ENCODE data around the gene FGF13. TPM values are rescaled to one million over a fixed set of nuclear protein-coding genes. Genes with fewer than 3 reads are reported as not detected.
A peak's percentile ranks its signal among the peaks of the same experiment; 100 is the strongest.

FGF13 gene
- total and polyA plus RNA-seq, 2 donors from 2014 or later: 9.2 to 16.6 TPM

Small RNA genes lying within 50 kb of the gene (microRNA-seq; reads per million reads assigned to microRNA genes)
- gene MIR504: 8.5 reads per million, percentile 17 among the genes with 10 or more reads in this experiment

Measured in kidney (tissue), 2 donors.